Measurements from ENCODE around the gene PSMD9. TPM values are rescaled to one million over a fixed set of nuclear protein-coding genes. Genes with fewer than 3 reads are reported as not detected.
"Not testable (repeated sequence)": the region's sequence is repeated elsewhere in the genome, so short reads cannot be mapped to it uniquely, and the experiment has no call there.

The PSMD9 gene
- total RNA-seq, 1 donor: 57.9 TPM

DNA sequence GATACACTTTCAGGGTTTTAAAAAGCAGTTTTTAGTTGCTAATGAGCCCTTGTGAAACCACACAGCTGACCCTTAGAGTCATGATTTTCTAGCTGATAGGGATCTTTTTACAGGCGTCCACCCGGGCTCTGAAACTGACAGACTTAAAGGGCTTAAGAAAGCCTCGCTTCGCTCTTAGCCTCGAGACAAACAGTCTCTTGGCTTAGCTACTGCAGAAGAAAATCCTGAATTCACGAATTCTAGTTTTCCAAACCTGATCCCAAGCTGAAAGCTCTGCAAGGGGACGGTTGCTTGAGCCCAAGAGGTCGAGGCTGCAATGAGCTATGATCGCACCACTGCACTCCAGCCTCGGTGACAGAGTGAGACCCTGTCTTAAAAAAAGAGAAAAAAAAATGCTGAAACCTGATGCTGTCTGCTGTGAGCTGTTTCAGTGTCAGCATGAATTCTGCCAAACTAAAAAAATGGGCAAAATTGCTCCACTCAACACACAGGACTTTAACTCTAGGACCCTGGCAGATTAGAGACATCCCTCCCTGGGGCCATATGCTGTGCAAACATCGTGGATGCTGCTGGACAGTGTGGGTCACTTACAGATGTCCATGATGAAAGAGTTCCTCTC is 26.8 kb upstream of the PSMD9 start:
- peak; percentile 54 for DNase-seq (ENCODE audit: low read depth)
- TF ChIP-seq, protein P1, sequence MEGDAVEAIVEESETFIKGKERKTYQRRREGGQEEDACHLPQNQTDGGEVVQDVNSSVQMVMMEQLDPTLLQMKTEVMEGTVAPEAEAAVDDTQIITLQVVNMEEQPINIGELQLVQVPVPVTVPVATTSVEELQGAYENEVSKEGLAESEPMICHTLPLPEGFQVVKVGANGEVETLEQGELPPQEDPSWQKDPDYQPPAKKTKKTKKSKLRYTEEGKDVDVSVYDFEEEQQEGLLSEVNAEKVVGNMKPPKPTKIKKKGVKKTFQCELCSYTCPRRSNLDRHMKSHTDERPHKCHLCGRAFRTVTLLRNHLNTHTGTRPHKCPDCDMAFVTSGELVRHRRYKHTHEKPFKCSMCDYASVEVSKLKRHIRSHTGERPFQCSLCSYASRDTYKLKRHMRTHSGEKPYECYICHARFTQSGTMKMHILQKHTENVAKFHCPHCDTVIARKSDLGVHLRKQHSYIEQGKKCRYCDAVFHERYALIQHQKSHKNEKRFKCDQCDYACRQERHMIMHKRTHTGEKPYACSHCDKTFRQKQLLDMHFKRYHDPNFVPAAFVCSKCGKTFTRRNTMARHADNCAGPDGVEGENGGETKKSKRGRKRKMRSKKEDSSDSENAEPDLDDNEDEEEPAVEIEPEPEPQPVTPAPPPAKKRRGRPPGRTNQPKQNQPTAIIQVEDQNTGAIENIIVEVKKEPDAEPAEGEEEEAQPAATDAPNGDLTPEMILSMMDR (IDR thresholded peaks at IDR 0.05; ENCODE audit: insufficient read depth, low read length): no peak
- H3K4me3 ChIP-seq (ENCODE audit: low read depth, low read length): peak overlapping the region; percentile 2

DNA sequence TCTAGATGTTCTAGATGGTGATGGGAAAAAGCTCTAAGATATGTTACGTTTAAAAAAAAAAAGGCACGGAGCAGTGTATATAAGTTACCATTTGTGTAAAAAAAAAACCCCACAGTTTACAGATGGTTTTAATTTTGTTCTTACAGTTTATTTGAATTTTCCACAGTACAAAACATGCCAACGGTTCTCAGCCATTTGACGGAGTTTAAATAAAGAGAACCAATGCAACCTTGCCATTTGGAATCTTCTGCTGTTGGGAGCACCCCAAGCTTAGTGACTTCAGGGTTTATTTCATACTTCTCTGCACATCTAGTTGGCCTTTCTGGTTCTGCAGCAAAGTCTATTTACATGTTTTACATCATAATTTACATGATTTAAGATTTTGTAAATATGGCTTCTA is 22.3 kb upstream of the PSMD9 start:
- H3K4me3 ChIP-seq (ENCODE audit: low read depth, low read length): no peak overlapping the region
- peak; percentile 13 for DNase-seq (ENCODE audit: low read depth)
- TF ChIP-seq, protein P1 (IDR thresholded peaks at IDR 0.05; ENCODE audit: insufficient read depth, low read length): no peak

GRCh38 chr12:121869229-121869628 is 19.4 kb upstream of the PSMD9 start:
- DNase-seq (ENCODE audit: low read depth); H3K4me3 ChIP-seq (ENCODE audit: low read depth, low read length): not testable (repeated sequence)

DNA sequence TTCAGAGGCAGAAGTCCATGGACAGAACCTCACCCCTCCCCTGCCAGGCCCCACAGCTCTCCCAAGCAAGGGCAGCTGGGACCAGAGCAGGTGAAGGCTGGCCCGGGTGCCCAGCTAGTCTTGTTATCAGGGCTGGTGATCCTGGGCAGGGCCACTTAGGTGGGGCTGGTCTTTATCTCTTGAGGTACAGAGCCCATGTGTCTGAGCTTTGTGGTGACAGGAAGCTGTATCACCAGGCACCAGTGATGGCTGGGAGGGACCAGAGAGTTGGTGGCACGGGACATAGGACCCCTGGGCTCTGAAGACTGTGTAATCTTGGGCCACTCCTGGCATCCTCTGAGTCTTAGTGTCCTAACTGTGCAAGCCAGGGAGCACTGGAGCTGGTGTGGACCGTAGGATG is 17.1 kb upstream of the PSMD9 start:
- DNase-seq (ENCODE audit: low read depth): no peak
- TF ChIP-seq, protein P1 (IDR thresholded peaks at IDR 0.05; ENCODE audit: insufficient read depth, low read length): no peak

GRCh38 chr12:121872546-121873215 is 15.9 kb upstream of the PSMD9 start:
- peak; percentile 99 for DNase-seq (ENCODE audit: low read depth)
- TF ChIP-seq, protein P1 (IDR thresholded peaks at IDR 0.05; ENCODE audit: insufficient read depth, low read length): no peak
- peak overlapping the region; percentile 39 for H3K4me3 ChIP-seq (ENCODE audit: low read depth, low read length)

More for the DNA sequence above, 17.1 kb upstream of the PSMD9 start:
- no peak overlapping the region for H3K4me3 ChIP-seq (ENCODE audit: low read depth, low read length)

DNA sequence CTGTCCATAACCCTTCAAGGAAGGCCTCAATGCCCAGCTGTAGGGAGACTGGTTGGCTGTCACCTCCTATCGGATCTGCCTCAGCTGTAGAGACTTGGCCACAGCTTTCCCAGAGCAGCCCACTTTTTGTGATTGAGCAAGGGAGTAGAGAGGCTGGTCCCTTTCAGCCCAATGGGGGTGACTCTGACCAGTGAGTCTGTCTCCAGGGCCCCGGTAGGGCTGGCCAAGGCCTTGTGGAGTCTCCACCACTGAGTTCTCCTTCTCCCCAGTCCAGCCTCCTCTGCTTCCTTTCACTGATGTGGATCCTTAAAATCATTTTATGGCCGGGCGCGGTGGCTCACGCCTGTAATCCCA is 15.4 kb upstream of the PSMD9 start:
- peak; percentile 46 for DNase-seq (ENCODE audit: low read depth)
- TF ChIP-seq, protein P1 (IDR thresholded peaks at IDR 0.05; ENCODE audit: insufficient read depth, low read length): no peak
- no peak overlapping the region for H3K4me3 ChIP-seq (ENCODE audit: low read depth, low read length)

DNA sequence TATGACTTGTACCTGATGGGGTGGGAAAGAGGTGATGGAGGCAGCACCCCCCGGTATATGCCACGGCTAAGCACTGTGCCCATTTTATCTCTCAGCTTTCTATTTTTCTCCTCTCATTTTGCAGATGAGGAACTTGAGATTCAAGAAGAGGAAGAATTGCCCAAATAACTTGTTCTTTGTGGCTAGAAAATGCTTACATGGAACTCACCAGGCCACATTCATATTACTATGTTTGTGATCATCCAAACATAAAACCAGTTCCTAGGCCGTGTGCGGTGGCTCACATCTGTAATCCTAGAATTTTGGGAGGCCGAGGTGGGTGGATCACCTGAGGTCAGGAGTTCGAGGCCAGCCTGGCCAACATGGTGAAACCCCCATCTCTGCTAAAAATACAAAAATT is 14.5 kb upstream of the PSMD9 start:
- TF ChIP-seq, protein P1 (IDR thresholded peaks at IDR 0.05; ENCODE audit: insufficient read depth, low read length): no peak
- no peak for DNase-seq (ENCODE audit: low read depth)
- no peak overlapping the region for H3K4me3 ChIP-seq (ENCODE audit: low read depth, low read length)
